Right atrium auricular region (tissue), 2 donors: ENCODE results near the gene ADRA2C. TPM values are rescaled to one million over a fixed set of nuclear protein-coding genes. Genes with fewer than 3 reads are reported as not detected.

Experiments used
- DNase-seq: peaks from one replicate; pipeline ENCODE4 v3.0.0-alpha.2; 2019; ENCODE audit warnings: low spot score
- H3K27ac ChIP-seq, 2 donors: fragments of 200-600 bp; sonication (generic); 1 replicate in 1 of 2; 2 replicates in 1 of 2; pipeline ENCODE4 v1.5.1; 2016 to 2019
- H3K27me3 ChIP-seq, 2 donors: fragments of 200-600 bp; sonication (generic); one replicate each; pipeline versions ENCODE4 v1.5.1 to v1.6.0; 2017 to 2019
- H3K36me3 ChIP-seq: fragments of 200-600 bp; sonication (generic); one replicate; pipeline ENCODE4 v1.5.1; 2016
- H3K4me1 ChIP-seq, 2 donors: fragments of 200-600 bp; sonication (generic); one replicate each; pipeline versions ENCODE4 v1.5.1 to v1.6.0; 2017 to 2019
- H3K4me3 ChIP-seq, 2 donors: fragments of 200-600 bp; sonication (generic); 1 replicate in 1 of 2; 2 replicates in 1 of 2; pipeline ENCODE4 v1.5.1; 2017 to 2019; ENCODE audit warnings: mild to moderate bottlenecking in 1 of 2, moderate library complexity in 1 of 2
- H3K9me3 ChIP-seq, 2 donors: fragments of 200-600 bp; sonication (generic); one replicate each; pipeline ENCODE4 v1.5.1; 2019
- total RNA-seq, 2 donors: library from RNA; depleted of rRNA; stranded (reverse); fragments of >200 nt; gene quantifications; one replicate each; pipeline ENCODE4 v1.1.0, GENCODE V29; 2016
- TF ChIP-seq, protein P1 (sequence below), 2 donors: fragments of 200-600 bp; sonication (generic); IDR thresholded peaks; one replicate each; pipeline ENCODE4 v1.5.1; 2019; ENCODE audit warnings: antibody characterized with exemption in 2 of 2

The ADRA2C gene
- total RNA-seq, 2 donors from 2014 or later = 2.6 to 3.1 TPM

DNA sequence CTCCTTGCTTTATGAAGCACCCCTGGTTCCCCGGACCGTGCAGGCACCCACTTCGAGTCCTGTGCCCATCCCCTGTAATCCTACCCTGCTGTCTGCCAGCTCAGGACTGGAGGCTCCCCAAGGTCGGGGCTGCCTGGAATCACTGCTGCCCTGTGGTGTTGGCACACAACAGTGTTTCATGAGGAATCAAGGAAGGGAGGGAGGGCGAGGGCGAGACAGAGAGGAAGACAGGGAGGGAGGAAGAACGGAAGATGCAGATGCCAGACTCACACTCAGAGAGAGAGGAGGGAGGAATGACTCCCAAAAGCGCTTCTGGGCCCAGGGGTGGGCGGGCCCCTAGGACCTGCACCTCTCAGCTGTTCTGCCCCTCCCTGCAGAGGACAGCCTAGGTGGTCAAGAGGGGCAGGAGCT is 42.9 kb upstream of the ADRA2C start:
- no peak overlapping the region for H3K4me3 ChIP-seq
- TF ChIP-seq, protein P1, sequence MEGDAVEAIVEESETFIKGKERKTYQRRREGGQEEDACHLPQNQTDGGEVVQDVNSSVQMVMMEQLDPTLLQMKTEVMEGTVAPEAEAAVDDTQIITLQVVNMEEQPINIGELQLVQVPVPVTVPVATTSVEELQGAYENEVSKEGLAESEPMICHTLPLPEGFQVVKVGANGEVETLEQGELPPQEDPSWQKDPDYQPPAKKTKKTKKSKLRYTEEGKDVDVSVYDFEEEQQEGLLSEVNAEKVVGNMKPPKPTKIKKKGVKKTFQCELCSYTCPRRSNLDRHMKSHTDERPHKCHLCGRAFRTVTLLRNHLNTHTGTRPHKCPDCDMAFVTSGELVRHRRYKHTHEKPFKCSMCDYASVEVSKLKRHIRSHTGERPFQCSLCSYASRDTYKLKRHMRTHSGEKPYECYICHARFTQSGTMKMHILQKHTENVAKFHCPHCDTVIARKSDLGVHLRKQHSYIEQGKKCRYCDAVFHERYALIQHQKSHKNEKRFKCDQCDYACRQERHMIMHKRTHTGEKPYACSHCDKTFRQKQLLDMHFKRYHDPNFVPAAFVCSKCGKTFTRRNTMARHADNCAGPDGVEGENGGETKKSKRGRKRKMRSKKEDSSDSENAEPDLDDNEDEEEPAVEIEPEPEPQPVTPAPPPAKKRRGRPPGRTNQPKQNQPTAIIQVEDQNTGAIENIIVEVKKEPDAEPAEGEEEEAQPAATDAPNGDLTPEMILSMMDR (IDR thresholded peaks at IDR 0.05) = no peak
- peaks cover 0 to 7% of the 10 kb centered on the region in 2 donors for H3K9me3 ChIP-seq
- no peaks in the 10 kb centered on the region for H3K36me3 ChIP-seq
- no peak for DNase-seq
- no peaks in the 10 kb centered on the region for H3K27me3 ChIP-seq
- H3K4me1 ChIP-seq = no peaks in the 10 kb centered on the region
- no peak overlapping the region for H3K27ac ChIP-seq

DNA sequence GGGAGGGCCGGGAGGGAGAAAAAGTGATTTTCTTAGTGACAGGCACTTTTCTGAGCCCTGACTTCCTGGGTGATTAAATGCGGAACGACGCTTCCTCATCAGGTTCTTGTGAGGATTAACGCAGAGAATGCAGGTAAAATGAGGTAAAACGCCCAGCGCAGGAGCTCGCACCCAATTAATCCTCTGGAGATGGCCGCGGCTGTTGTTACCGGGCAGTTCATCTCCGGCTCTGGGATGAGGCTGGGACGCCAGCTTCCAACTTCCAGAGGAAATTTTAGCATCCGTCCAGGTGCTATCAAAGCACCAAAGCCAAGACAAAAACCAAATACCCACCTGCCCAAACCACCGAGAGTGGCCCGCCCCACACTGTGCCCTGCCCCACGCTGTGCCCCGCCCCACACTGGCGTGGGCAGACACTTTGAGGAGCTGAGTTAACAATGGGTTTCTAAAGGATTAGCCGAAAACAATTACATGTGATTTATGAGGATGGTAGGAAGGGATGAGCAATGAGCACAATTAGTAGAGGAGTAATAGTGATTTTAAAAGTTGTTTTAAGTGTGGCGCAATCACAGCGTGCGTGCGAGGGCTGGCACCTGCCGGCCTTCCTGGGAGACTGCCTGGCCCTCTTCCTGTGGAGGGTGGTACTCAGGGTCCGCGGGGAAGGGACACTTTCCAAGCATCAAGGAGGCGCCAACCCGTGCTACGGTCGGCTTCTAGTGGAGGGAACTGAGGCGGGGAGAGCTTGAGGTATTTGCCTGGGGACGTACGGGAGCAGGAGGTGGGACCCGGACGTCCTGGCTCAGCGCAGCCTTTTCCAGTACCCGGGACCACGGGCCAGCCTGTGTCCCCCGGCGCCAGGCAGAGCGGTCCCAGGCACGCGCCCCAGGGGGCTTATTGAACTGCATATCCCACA is 41.6 kb upstream of the ADRA2C start:
- no peak overlapping the region for H3K27ac ChIP-seq
- TF ChIP-seq, protein P1 (IDR thresholded peaks at IDR 0.05) = no peak

DNA sequence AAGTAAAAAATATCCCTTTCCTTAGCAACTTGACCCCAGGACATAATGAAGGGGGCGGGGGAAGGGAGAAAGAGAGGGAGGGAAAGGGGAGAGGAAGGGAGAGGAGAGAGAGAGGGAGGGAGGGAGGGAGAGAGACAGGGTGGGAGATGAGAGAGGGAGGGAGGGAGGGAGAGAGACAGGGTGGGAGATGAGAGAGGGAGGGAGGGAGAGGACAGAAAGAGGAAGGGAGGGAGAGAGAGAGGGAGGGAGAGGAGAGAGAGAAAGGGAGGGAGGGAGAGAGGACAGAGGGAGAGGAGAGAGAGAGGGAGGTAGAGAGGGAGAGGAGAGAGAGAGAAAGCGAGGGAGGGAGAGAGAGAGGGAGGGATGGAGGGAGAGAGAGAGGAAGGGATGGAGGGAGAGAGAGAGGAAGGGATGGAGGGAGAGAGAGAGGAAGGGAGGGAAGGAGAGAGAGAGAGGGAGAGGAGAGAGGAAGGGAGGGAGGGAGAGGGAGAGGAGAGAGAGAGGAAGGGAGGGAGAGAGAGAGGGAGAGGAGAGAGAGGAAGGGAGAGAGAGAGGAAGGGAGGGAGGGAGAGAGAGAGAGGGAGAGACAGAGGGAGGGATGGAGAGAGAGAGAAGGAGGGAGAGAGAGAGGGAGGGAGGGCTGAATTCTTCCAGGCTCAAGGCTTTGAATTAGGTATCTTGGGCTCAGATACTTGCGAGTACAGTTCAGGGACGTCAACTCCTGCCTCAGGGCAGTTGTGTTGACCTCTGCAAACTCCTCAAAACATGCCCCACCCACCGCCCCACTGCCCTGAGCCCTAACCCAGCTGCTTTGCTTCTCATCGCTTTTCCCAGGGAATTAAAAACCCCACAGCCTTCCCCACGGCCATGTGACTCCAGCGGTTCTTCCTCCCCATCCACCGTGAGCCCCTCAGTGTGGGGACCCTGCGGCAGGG is 40.0 kb upstream of the ADRA2C start:
- H3K4me3 ChIP-seq = no peak overlapping the region
- no peak overlapping the region for H3K27ac ChIP-seq
- no peak for DNase-seq
- H3K4me1 ChIP-seq = no peaks in the 10 kb centered on the region
- TF ChIP-seq, protein P1 (IDR thresholded peaks at IDR 0.05) = no peak
- no peaks in the 10 kb centered on the region for H3K36me3 ChIP-seq
- no peaks in the 10 kb centered on the region for H3K9me3 ChIP-seq
- H3K27me3 ChIP-seq = no peaks in the 10 kb centered on the region

More for the DNA sequence above, 41.6 kb upstream of the ADRA2C start:
- Histone ChIP-seq H3K27me3 (no peaks in the 10 kb centered on the region), H3K36me3 (no peaks in the 10 kb centered on the region), H3K9me3 (no peaks in the 10 kb centered on the region), H3K4me3 (no peak overlapping the region), H3K4me1 (no peaks in the 10 kb centered on the region)
- no peak for DNase-seq

DNA sequence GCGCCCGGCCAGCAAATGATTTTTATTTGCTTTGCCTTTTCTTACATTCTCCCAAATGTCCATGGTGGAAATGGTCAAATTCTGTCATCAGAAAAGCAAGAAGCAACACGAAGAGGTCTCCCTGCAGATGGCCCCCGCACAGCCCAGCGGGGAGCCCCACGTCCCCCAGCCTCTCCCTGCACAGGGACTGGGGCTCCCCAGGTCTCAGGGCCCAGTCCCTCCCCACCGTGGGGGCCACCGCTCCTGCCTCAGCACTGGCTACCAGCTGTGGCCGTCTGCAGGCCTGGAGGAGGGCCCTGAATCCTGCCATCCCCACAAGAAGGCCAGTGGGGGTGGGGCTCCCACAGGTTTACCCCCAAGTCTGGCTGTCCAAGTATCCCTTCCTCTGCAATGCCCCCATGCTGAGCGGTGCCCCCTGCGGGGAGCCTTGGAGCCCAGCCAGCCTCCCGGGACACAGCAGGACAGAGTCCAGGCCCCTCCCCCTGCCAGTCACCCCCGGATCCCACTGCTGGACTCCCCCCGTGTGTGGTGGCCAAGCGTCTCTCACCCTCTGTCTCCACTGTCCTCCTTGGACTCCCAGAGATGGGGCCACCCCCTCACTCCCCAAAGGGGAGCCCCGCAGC is 38.2 kb upstream of the ADRA2C start:
- DNase-seq = no peak
- H3K27me3 ChIP-seq = no peaks in the 10 kb centered on the region
- no peak overlapping the region for H3K4me3 ChIP-seq
- no peak overlapping the region for H3K27ac ChIP-seq
- H3K36me3 ChIP-seq = no peaks in the 10 kb centered on the region
- H3K4me1 ChIP-seq = no peaks in the 10 kb centered on the region
- TF ChIP-seq, protein P1 (IDR thresholded peaks at IDR 0.05) = no peak
- H3K9me3 ChIP-seq = no peaks in the 10 kb centered on the region

DNA sequence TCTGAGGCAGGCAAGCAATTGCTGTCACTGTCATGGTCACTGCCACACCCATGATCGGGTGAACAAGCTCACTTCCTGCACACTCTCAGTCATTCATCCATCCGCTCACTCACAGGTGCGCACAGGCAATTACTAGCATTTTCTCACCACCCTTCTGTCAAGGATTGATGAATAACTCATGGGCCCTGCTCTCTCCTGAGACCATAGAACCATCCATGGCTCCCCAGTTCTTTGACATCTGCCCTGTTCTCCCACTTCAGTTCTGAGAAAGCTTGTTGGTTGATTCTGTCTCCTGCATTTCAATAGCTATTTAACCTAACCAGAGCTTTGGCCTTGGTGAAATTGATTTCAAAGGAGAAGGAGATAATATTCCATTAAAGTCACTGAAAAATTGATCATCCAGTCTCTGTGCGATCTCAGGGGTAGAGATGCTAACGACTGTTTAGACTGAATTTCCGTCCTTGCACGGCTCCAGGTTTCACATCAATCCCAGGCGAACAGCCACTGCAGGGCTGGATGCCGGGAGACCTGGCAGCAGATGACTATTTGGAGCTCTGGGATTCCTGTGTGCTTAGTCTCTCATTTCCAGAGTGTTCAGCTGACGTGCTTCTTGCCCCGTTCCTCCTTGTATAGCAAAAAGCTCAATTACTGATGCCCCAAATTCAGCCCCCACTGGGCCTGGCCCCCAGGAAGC is 36.9 kb upstream of the ADRA2C start:
- H3K27me3 ChIP-seq = no peaks in the 10 kb centered on the region

More for the DNA sequence above, 36.9 kb upstream of the ADRA2C start:
- Histone ChIP-seq H3K9me3 (no peaks in the 10 kb centered on the region), H3K4me3 (no peak overlapping the region), H3K4me1 (no peaks in the 10 kb centered on the region), H3K27ac (no peak overlapping the region), H3K36me3 (no peaks in the 10 kb centered on the region)
- DNase-seq = no peak
- TF ChIP-seq, protein P1 (IDR thresholded peaks at IDR 0.05) = no peak
